Panc1 (cell line): ENCODE measurements around the gene CD8B. TPM values are rescaled to one million over a fixed set of nuclear protein-coding genes. Genes with fewer than 3 reads are reported as not detected.

Experiments
- ATAC-seq: fragments of 200-7000 bp; cut with Tn5 transposase; 2 replicates; pipeline ENCODE4 v1.9.1; 2020; ENCODE audit warnings: mild to moderate bottlenecking, moderate library complexity
- BruUV-seq: library from RNA; stranded (reverse); fragments of 400-500 nt; replicated peaks from 2 replicates; lab custom pipeline; 2021; lab: Mats Ljungman, UMichigan
- CTCF ChIA-PET: fragments of 300-600 bp; sonication (Branson Sonifier 250); formaldehyde crosslinking; loops from one replicate; lab custom pipeline; 2022; ENCODE audit warnings: antibody characterized with exemption; lab: Charles Lee
- POLR2A ChIA-PET: fragments of 300-600 bp; sonication (Branson Sonifier 250); formaldehyde crosslinking; loops from one replicate; lab custom pipeline; 2022; ENCODE audit warnings: antibody characterized with exemption; lab: Charles Lee
- DNase-seq: peaks from one replicate; pipeline ENCODE4 v3.0.0-alpha.2; 2010; ENCODE audit warnings: low read depth, low spot score
- H3K27ac ChIP-seq: 2 replicates; pipeline ENCODE4 v1.5.1; 2011; ENCODE audit warnings: mild to moderate bottlenecking, low read length, inconsistent platforms
- H3K27me3 ChIP-seq: fragments of 200-500 bp; sonication (Bioruptor generic); 2 replicates; pipeline ENCODE4 v1.6.0; 2014; ENCODE audit warnings: low read length, inconsistent platforms; ENCODE audit not compliant: control insufficient read depth, insufficient read depth
- H3K36me3 ChIP-seq: fragments of 200-500 bp; sonication (Bioruptor generic); 2 replicates; pipeline ENCODE4 v1.5.1; 2014; ENCODE audit warnings: inconsistent platforms, mild to moderate bottlenecking, low read length, moderate library complexity; ENCODE audit not compliant: control insufficient read depth, insufficient read depth
- H3K4me1 ChIP-seq: 2 replicates; pipeline ENCODE4 v1.5.1; 2011; ENCODE audit warnings: inconsistent platforms, mild to moderate bottlenecking, low read length, moderate library complexity; ENCODE audit not compliant: control insufficient read depth, insufficient read depth
- H3K4me3 ChIP-seq, 2 experiments: 2 replicates each; pipeline ENCODE4 v1.5.1; 2011 to 2012; ENCODE audit warnings: low read depth in 2 of 2, low read length in 2 of 2, mild to moderate bottlenecking in 2 of 2, inconsistent platforms in 1 of 2, moderate library complexity in 1 of 2
- H3K9me3 ChIP-seq: fragments of 200-500 bp; sonication (Bioruptor generic); 2 replicates; pipeline ENCODE4 v1.5.1; 2014; ENCODE audit warnings: low read depth, mild to moderate bottlenecking, inconsistent platforms, low read length, moderate library complexity; ENCODE audit not compliant: control insufficient read depth, insufficient read depth
- CTCF ChIP-seq: fragments of 450-650 bp; IDR thresholded peaks from 2 replicates; pipeline ENCODE4 v1.5.1; 2017; ENCODE audit warnings: mild to moderate bottlenecking
- POLR2AphosphoS5 ChIP-seq: IDR thresholded peaks from 2 replicates; pipeline ENCODE4 v1.6.1; 2012; ENCODE audit warnings: mild to moderate bottlenecking, low read depth, low read length, moderate library complexity
- REST ChIP-seq, 2 experiments: IDR thresholded peaks; 2 replicates each; pipeline ENCODE4 v1.6.1; 2011 to 2012; ENCODE audit warnings: low read depth in 2 of 2, control low read depth in 1 of 2, low read length in 1 of 2, mild to moderate bottlenecking in 1 of 2, moderate library complexity in 1 of 2; ENCODE audit not compliant: insufficient read depth in 1 of 2
- SIN3A ChIP-seq: IDR thresholded peaks from 2 replicates; pipeline ENCODE4 v1.6.1; 2012; ENCODE audit warnings: low read depth, mild to moderate bottlenecking, low read length, moderate library complexity, borderline replicate concordance; ENCODE audit not compliant: insufficient read depth
- TCF7L2 ChIP-seq: IDR thresholded peaks from 2 replicates; pipeline ENCODE4 v1.6.1; 2011; ENCODE audit warnings: mild to moderate bottlenecking, low read depth, low read length, inconsistent platforms
- in situ Hi-C: cut with HindIII; loops from 2 replicates; pipeline ENCODE4 v1.10.0; 2016; ENCODE audit warnings: low sequenced_read_pairs, low pct_unique_long_range_greater_than_20kb
- intact Hi-C: fragments of 100-400 bp; cut with micrococcal nuclease; formaldehyde crosslinking; loops from one replicate; pipeline ENCODE4 v1.10.0; 2022; ENCODE audit not compliant: unreplicated experiment
- total RNA-seq: library from RNA; stranded (reverse); gene quantifications from one replicate; pipeline ENCODE4 v1.2.1, GENCODE V29; 2021; ENCODE audit not compliant: unreplicated experiment

CD8B gene
- total RNA-seq, 1 experiment from 2014 or later: not detected

- ATAC-seq (no peak), DNase-seq (no peak)
- Histone ChIP-seq H3K4me1 (no peaks in the 10 kb centered on the region), H3K36me3 (no peaks in the 10 kb centered on the region), H3K4me3 (no peak overlapping the region), H3K27me3 (no peaks in the 10 kb centered on the region), H3K9me3 (no peaks in the 10 kb centered on the region), H3K27ac (no peak overlapping the region)
- intact Hi-C loops: no loop called here
- BruUV-seq: no TSS peak
- POLR2A ChIA-PET: no interaction called here
- TF ChIP-seq POLR2AphosphoS5 (no peak), CTCF (no peak), SIN3A (no peak), REST (IDR thresholded peaks at IDR 0.05; ENCODE audit: insufficient read depth in 1 of 2, low read depth in 2 of 2, low read length in 1 of 2) (no peak), TCF7L2 (no peak)
- CTCF ChIA-PET: no interaction called here
- in situ Hi-C loops: no loop called here
Measured at GRCh38 chr2:86831537-86831936, 30.1 kb downstream of the CD8B start.

- Histone ChIP-seq H3K4me1 (no peaks in the 10 kb centered on the region), H3K27me3 (no peaks in the 10 kb centered on the region), H3K9me3 (peaks cover 6% of the 10 kb centered on the region; the same call in 1 of the 2 replicates), H3K27ac (no peak overlapping the region), H3K36me3 (no peaks in the 10 kb centered on the region), H3K4me3 (no peak overlapping the region)
- DNase-seq: no peak
- in situ Hi-C loops: no loop called here
- TF ChIP-seq TCF7L2 (no peak), POLR2AphosphoS5 (no peak), SIN3A (no peak), CTCF (no peak), REST (IDR thresholded peaks at IDR 0.05; ENCODE audit: insufficient read depth in 1 of 2, low read depth in 2 of 2, low read length in 1 of 2) (no peak)
- intact Hi-C loops: no loop called here
- ChIA-PET POLR2A (interaction anchor here (0.7 kb wide), 1 partner anchor 382 kb away, joined by 5 read pairs; no protein-coding TSS in a partner anchor), CTCF (no interaction called here)
- ATAC-seq: no peak
- BruUV-seq: no TSS peak
Measured at GRCh38 chr2:86826951-86827350, 34.7 kb downstream of the CD8B start.
